ENCODE data around the gene POLR3B. TPM values are rescaled to one million over a fixed set of nuclear protein-coding genes. Genes with fewer than 3 reads are reported as not detected.
"Not testable (repeated sequence)": the region's sequence is repeated elsewhere in the genome, so short reads cannot be mapped to it uniquely, and the experiment has no call there.

The POLR3B gene
- total RNA-seq, 2 donors from 2014 or later: 3.0 to 8.7 TPM

DNA sequence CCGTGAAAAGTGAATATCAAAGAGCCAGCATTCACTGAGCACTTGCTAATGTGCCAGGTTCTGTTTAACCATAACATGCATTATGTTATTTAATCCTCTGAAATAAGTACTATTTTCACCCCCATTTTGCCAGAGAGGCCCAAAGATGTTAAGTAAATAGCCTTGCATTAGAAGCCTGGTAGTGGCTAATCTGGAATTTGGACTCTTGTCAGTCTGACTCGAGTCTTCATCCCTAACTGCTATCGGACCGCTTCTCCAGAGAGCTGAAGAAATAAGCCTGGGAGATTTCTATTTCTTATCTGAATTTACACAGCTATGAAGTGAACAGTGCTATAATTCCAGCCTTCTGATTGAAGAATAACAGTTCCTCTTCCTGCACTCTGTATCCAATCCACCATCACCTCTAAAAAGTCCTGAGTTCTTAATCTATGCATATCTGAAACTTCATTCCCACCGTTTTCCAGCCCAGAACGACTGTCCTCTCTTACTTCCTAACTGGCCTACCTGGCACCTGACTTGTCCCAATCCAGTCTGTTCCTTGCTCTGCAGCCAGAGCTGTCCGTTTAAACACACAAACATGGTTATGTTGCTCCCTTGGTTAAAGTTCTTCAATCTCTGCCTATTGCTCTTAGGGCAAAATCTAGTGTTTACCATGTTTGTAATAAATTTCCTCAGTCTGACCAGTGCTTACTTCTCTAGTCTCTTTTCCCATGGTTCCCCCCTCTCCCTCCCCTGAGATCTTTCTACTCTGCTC is 2.3 kb downstream of the POLR3B start:
- no peaks in the 10 kb centered on the region for H3K27me3 Mint-ChIP-seq
- no peaks in the 10 kb centered on the region for H3K9me3 Mint-ChIP-seq
- no peak for ATAC-seq (replicated peaks)
- H3K27ac Mint-ChIP-seq: no peak overlapping the region
- H3K4me1 Mint-ChIP-seq: peaks cover 13% of the 10 kb centered on the region
- no peak overlapping the region for H3K4me3 Mint-ChIP-seq
- peaks cover 11% of the 10 kb centered on the region for H3K36me3 Mint-ChIP-seq (ENCODE audit: low read depth)

DNA sequence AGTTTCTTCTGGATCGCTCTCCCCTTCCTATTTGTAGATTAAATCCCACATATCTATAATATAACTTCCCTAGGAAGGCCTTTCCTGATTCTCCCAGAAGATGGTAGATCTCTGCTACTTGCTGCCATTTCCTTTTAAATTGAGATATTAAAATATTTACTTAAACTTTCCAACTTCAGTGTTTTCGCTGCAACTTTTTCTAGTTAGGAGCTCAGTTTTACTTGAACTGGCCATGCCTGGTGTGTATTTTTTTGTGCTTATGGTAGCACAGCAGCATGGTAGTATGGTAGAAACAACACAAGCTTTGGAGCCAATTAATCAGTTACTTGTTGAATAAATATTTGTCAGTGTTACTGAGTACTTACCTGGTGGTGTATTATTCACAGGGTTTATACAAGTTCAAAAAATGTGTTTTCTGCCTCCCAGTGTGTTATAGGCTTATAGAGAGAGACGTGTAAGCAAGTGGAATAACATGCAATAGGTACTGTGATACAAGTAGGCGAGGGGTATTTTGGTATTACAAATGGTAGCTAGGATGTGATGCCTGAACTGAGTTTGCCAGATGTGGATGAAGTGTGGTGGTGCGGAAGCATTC is 2.9 kb downstream of the POLR3B start:
- Mint-ChIP-seq H3K4me3 (no peak overlapping the region), H3K9me3 (no peaks in the 10 kb centered on the region)
- ATAC-seq (replicated peaks): no peak

DNA sequence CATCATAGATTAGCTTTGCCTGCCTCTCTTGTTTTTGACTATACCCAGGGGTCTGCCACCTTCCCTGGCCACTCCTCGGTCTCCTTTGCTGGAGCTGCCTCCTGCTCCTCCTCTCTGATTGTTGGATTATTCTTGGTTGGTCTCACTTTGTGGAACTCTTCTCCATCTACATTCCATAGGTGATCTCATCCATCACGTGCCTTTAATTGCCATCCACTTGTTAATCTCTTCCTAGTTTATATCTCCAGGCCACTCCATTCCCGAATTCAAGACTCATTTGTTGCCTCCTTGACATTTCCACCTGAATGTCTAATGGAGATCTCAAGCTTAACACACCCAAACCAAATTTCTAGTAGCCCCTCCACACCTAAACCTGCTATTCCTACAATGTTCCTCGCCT is 5.4 kb downstream of the POLR3B start:
- Mint-ChIP-seq H3K4me3 (no peak overlapping the region), H3K27ac (no peak overlapping the region), H3K27me3 (no peaks in the 10 kb centered on the region), H3K4me1 (peaks cover 7% of the 10 kb centered on the region), H3K9me3 (no peaks in the 10 kb centered on the region), H3K36me3 (ENCODE audit: low read depth) (peaks cover 30% of the 10 kb centered on the region)
- no peak for ATAC-seq (replicated peaks)

More for the DNA sequence above, 2.9 kb downstream of the POLR3B start:
- H3K27me3 Mint-ChIP-seq: no peaks in the 10 kb centered on the region
- H3K27ac Mint-ChIP-seq: no peak overlapping the region
- peaks cover 13% of the 10 kb centered on the region for H3K4me1 Mint-ChIP-seq
- peaks cover 17% of the 10 kb centered on the region for H3K36me3 Mint-ChIP-seq (ENCODE audit: low read depth)

DNA sequence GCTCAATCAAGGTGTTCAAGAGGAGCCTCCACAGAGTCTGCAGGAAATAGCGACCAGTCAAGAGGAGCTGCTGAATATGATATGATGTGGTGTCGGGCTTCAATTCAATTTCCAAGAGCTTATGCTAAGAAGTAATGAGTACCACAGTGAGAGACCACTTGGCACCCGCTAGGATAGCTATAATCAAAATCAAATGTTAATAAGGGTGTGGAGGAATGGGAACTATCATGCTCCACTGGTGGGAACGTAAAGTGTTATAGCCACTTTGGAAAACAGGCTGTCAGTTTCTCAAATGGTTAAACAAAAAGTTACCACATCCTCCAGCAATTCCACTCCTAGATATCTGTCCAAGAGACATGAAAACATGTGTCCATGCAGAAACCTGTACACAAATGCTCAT is 6.7 kb downstream of the POLR3B start:
- ATAC-seq (replicated peaks): no peak
- no peaks in the 10 kb centered on the region for H3K4me1 Mint-ChIP-seq
- no peaks in the 10 kb centered on the region for H3K27me3 Mint-ChIP-seq
- H3K4me3 Mint-ChIP-seq: no peak overlapping the region
- no peaks in the 10 kb centered on the region for H3K9me3 Mint-ChIP-seq
- peaks cover 37% of the 10 kb centered on the region for H3K36me3 Mint-ChIP-seq (ENCODE audit: low read depth)
- H3K27ac Mint-ChIP-seq: no peak overlapping the region

DNA sequence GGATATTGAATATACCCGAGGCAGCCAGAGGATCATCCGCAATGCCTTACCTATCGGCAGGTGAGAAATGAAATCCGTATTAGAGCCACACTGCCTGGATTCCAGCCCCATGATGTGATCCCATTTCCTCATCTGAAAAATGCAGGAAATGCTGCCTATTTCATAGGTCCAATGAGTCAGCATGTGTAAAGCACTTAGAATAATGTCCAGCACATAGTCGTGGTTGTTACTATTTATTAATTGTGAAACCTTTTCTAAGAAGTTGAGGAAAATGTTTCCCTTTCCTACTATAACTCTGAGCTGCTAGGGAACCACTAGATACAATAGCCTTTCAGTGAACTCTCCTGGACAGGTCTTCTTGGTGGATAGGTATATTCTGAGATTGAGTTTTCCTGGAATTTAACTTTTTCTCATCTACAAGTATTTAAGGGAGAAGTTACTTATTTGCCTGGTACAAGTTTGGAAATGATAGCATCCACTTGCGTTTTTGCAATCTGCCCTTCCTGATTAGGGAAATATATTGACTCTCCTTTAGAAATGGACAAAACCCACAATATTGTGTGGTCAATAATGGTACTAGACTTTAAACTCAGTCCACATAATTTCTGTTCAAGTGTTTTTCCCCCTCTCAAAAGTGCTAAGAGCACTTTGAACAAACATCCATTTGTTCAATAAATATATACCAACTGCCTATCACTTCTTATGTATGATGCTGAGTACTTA is 12.2 kb downstream of the POLR3B start:
- H3K27me3 Mint-ChIP-seq: no peaks in the 10 kb centered on the region
- peaks cover 81% of the 10 kb centered on the region for H3K36me3 Mint-ChIP-seq (ENCODE audit: low read depth)
- no peaks in the 10 kb centered on the region for H3K4me1 Mint-ChIP-seq
- ATAC-seq (replicated peaks): no peak
- no peaks in the 10 kb centered on the region for H3K9me3 Mint-ChIP-seq
- H3K4me3 Mint-ChIP-seq: no peak overlapping the region
- no peak overlapping the region for H3K27ac Mint-ChIP-seq

DNA sequence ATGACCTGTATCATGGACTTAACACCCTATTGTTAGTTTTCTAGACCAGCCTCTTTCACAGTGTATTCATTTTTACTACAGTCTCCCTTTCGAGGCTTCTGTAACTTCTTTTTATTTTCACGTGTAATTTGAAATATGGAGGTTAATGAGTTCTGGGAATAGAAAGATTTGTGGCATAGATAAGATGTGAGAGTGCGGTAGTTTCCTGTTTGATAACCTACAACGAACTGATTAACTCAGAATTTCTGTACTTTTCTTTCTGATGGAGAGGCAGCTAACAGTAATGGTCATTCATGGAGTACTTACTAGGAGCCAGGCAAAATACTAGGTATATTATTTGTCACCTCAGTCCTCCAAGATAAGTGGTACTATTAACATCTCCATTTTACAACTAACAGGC is 21.2 kb downstream of the POLR3B start:
- H3K4me1 Mint-ChIP-seq: peaks cover 7% of the 10 kb centered on the region

DNA sequence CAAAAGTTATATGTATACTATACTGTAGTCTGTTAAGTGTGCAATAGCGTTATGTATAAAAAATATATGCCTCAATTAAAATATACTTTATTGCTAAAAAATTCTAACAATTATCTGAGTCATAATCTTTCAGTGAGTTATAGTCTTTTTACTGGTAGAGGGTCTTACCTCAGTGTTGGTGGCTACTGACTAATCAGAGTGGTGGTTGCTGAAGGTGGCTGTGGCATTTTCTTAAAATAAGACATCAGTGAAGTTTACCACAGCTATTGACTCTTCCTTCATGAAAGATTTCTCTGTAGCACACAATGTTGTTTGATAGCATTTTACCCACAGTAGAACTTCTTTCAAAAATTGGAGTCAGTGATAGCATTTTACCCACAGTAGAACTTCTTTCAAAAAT is 23.4 kb downstream of the POLR3B start:
- Mint-ChIP-seq H3K4me1 (peaks cover 7% of the 10 kb centered on the region), H3K9me3 (no peaks in the 10 kb centered on the region), H3K27me3 (no peaks in the 10 kb centered on the region), H3K27ac (no peak overlapping the region), H3K36me3 (ENCODE audit: low read depth) (peaks cover 83% of the 10 kb centered on the region), H3K4me3 (no peak overlapping the region)
- ATAC-seq (replicated peaks): no peak

More for the DNA sequence above, 21.2 kb downstream of the POLR3B start:
- ATAC-seq (replicated peaks): no peak
- no peaks in the 10 kb centered on the region for H3K27me3 Mint-ChIP-seq
- H3K4me3 Mint-ChIP-seq: peak overlapping the region; percentile 2
- peaks cover 87% of the 10 kb centered on the region for H3K36me3 Mint-ChIP-seq (ENCODE audit: low read depth)
- H3K9me3 Mint-ChIP-seq: no peaks in the 10 kb centered on the region
- peak overlapping the region; percentile 3 for H3K27ac Mint-ChIP-seq

DNA sequence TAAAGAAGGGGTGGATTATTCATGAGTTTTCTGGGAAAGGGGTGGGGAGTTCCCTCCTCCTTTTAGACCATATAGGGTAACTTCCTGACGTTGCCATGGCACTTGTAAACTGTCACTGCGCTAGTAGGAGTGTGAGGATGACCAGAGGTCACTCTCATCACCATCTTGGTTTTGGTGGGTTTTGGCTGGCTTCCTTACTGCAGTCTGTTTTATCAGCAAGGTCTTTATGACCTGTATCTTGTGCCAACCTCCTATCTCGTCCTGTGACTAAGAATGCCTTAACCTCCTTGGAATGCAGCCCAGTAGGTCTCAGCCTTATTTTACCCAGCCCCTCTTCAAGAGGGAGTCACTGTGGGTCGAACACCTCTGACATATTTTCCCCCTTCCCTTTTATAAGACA is 24.3 kb downstream of the POLR3B start:
- not testable (repeated sequence) for H3K9me3 Mint-ChIP-seq; H3K4me1 Mint-ChIP-seq; H3K27me3 Mint-ChIP-seq; H3K27ac Mint-ChIP-seq; H3K4me3 Mint-ChIP-seq; ATAC-seq (replicated peaks)
- peaks cover 74% of the 10 kb centered on the region for H3K36me3 Mint-ChIP-seq (ENCODE audit: low read depth)

DNA sequence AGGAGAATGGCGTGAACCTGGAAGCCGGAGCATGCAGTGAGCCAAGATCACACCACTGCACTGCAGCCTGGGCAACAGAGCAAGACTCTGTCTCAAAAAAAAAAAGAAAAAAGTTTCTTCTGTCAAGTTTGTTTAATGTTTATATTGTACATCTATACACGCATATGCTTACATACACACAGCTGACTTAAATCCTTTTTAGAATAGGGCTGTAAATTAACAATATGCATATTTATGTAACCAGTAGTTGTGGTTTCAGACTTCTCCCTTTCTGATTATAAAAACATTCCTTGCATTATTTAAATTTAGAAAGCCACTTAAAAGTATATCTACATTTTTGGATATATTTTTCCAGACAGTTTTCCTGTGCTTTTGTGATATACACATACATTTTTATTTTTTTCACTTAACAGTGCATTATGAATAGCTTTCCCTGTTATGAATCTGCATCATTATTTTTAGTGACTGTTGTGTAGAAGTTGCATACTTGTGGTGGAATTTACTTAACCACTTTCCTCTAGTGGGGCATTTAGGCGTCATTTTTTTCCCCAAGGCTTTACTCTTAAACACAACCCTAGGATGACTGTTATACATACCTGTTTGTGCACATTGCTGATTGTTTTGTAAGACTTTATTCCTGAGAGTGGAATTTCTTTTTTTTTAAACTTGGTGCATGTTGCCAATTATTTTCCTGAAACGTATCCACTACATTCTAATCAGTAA is 29.4 kb downstream of the POLR3B start:
- Mint-ChIP-seq H3K4me3 (no peak overlapping the region), H3K27me3 (no peaks in the 10 kb centered on the region), H3K9me3 (no peaks in the 10 kb centered on the region), H3K4me1 (no peaks in the 10 kb centered on the region), H3K36me3 (ENCODE audit: low read depth) (peaks cover 32% of the 10 kb centered on the region), H3K27ac (no peak overlapping the region)
- ATAC-seq (replicated peaks): no peak

DNA sequence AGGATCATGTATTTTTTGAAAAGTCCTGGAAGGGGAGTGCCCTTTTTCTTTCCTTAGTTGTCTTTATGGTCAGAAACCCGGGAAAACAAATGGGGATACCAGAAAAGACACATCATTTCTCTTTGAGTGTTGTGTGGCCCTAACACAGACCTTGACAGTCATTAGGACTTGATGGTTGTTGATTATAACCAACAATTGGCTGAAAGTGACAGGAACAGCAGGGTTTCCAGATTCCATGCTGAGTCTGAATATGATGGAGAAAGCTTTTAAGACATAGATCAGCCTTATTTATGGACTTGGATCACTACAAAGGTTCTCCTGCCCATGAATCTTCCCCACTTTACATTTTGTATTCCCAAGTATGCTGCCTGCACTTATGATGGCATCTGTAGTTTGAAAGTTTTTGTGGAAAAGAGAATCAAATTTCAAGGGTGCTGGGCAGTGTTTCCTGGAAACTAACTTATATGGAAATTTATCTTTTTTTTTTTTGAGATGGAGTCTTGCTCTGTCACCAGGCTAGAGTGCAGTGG is 30.4 kb downstream of the POLR3B start:
- Mint-ChIP-seq H3K27me3 (no peaks in the 10 kb centered on the region), H3K4me1 (no peaks in the 10 kb centered on the region), H3K9me3 (no peaks in the 10 kb centered on the region), H3K27ac (no peak overlapping the region), H3K4me3 (no peak overlapping the region), H3K36me3 (ENCODE audit: low read depth) (peaks cover 31% of the 10 kb centered on the region)
- ATAC-seq (replicated peaks): no peak

DNA sequence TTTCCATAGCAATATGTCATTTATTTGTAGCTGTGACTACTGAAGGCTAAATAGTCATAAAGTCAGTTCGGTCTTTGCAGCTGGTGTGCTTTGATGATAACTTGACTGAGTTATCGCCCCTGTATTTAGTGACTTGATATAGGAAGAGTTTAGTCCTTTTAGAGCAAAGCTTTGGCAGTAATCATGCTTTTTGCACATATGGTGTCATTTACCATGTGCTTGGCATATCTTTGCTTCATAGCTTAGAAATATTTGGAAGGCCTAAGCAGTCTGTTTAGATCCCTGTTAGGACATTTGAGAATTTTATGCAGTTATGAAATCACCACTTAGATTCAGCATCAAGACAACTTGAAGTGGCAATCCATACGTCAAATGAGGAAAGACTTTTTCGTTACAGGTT is 31.6 kb downstream of the POLR3B start:
- no peaks in the 10 kb centered on the region for H3K4me1 Mint-ChIP-seq

DNA sequence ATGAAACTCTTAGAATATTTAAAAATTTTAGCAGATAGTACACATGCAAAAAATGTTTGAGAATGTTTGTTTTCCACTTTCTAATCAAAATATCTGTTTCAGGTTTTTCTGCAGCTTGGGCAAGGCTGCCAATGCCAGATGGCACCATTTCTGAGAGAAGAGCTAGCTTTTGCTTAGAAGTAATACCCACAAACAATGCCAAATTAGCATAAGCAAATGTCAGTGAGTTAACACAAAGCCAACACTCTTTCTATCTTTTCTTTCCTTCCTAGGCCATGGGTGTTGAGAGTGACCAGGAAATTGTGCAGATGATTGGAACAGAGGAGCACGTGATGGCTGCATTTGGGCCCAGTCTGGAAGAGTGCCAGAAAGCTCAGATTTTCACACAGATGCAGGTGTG is 35.2 kb downstream of the POLR3B start:
- no peak for ATAC-seq (replicated peaks)
- Mint-ChIP-seq H3K9me3 (no peaks in the 10 kb centered on the region), H3K4me1 (no peaks in the 10 kb centered on the region), H3K36me3 (ENCODE audit: low read depth) (peaks cover 52% of the 10 kb centered on the region), H3K27me3 (no peaks in the 10 kb centered on the region), H3K27ac (no peak overlapping the region), H3K4me3 (no peak overlapping the region)

More for the DNA sequence above, 31.6 kb downstream of the POLR3B start:
- Mint-ChIP-seq H3K36me3 (ENCODE audit: low read depth) (peaks cover 31% of the 10 kb centered on the region), H3K27ac (no peak overlapping the region), H3K9me3 (no peaks in the 10 kb centered on the region), H3K4me3 (no peak overlapping the region), H3K27me3 (no peaks in the 10 kb centered on the region)
- ATAC-seq (replicated peaks): no peak

DNA sequence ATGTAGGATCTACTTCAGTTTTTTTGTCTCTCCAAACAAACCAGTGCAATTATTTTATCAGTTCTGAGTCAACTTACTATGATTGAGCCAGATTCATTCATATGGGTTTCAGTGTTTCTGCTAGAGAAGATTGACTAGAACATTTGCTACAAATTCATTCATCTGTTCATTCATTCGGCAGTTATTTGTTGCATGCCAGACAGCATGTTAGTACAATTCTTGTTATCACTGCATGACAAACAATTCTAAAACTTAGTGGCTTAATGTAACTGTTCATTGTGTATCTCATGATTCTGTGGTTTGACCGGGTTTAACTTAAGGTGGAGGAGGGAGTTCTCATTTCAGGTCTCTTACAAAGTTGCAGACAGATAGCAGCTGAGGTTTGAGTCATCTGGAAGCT is 52.3 kb downstream of the POLR3B start:
- Mint-ChIP-seq H3K4me3 (no peak overlapping the region), H3K27ac (no peak overlapping the region), H3K36me3 (ENCODE audit: low read depth) (peaks cover 51% of the 10 kb centered on the region), H3K4me1 (no peaks in the 10 kb centered on the region), H3K27me3 (no peaks in the 10 kb centered on the region), H3K9me3 (no peaks in the 10 kb centered on the region)
- no peak for ATAC-seq (replicated peaks)

DNA sequence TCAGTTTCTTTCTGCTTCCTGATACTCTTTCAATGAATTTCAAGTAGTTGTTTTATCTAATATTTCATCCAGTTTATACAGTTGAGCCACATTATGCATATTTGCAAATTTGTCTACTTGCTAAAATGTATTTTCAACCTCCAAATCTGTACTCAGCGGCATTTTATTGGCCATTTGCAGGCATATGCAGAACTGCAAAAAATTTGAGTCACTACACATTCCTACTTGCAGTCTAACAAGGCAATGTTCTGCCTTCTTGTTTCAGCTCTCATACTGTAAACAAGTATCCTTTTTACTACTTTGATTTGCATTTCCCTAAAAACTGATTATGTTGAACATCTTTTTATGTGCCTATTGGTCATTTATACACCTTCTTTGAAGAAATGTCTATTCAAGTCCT is 55.0 kb downstream of the POLR3B start:
- no peaks in the 10 kb centered on the region for H3K9me3 Mint-ChIP-seq
- no peak overlapping the region for H3K27ac Mint-ChIP-seq
- no peak for ATAC-seq (replicated peaks)
- H3K27me3 Mint-ChIP-seq: no peaks in the 10 kb centered on the region
- H3K4me3 Mint-ChIP-seq: no peak overlapping the region
- no peaks in the 10 kb centered on the region for H3K4me1 Mint-ChIP-seq
- H3K36me3 Mint-ChIP-seq (ENCODE audit: low read depth): peaks cover 64% of the 10 kb centered on the region
